Lower leg skin (tissue), 3 donors: ENCODE results near the gene DLG2.

ENCODE experiments used
- POLR2A ChIP-seq, 2 donors: fragments of 450-650 bp; IDR thresholded peaks; one replicate each; pipeline ENCODE4 v1.6.1; 2016 to 2017; ENCODE audit warnings: antibody characterized with exemption in 2 of 2, mild to moderate bottlenecking in 1 of 2, moderate library complexity in 1 of 2
- TF ChIP-seq, protein P1 (sequence below), 3 donors: fragments of 450-650 bp; IDR thresholded peaks; one replicate each; pipeline ENCODE4 v1.5.1; 2016; ENCODE audit warnings: antibody characterized with exemption in 3 of 3, mild to moderate bottlenecking in 3 of 3, moderate library complexity in 2 of 3

DNA sequence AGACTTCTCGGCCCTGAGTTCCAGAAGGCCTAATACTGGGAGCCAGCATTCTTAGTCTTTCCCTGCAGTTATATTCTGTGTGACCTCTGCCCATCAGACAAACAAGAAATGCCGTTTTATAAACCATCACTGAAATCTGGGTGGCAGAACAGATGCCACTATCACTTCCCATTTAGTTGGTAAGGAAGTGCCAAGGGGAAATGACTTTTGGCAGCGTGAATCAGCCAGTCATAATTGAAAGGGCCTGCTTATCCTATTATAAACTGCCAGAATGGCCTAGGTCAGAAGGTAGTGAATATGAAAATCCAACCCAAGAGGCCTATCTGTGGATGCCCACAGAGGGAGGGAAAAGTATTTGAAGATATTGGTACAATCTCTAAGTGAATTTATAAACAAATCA, 1694.1 kb downstream of the DLG2 start:
- TF ChIP-seq, protein P1, sequence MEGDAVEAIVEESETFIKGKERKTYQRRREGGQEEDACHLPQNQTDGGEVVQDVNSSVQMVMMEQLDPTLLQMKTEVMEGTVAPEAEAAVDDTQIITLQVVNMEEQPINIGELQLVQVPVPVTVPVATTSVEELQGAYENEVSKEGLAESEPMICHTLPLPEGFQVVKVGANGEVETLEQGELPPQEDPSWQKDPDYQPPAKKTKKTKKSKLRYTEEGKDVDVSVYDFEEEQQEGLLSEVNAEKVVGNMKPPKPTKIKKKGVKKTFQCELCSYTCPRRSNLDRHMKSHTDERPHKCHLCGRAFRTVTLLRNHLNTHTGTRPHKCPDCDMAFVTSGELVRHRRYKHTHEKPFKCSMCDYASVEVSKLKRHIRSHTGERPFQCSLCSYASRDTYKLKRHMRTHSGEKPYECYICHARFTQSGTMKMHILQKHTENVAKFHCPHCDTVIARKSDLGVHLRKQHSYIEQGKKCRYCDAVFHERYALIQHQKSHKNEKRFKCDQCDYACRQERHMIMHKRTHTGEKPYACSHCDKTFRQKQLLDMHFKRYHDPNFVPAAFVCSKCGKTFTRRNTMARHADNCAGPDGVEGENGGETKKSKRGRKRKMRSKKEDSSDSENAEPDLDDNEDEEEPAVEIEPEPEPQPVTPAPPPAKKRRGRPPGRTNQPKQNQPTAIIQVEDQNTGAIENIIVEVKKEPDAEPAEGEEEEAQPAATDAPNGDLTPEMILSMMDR (IDR thresholded peaks at IDR 0.05), result no peak
- no peak for TF ChIP-seq POLR2A (IDR thresholded peaks at IDR 0.05)
